K562 (cell line): ENCODE measurements around the gene TRRAP. TPM values are rescaled to one million over a fixed set of nuclear protein-coding genes. Genes with fewer than 3 reads are reported as not detected.
A peak's percentile ranks its signal among the peaks of the same experiment; 100 is the strongest.

Experiments used
- ATAC-seq: fragments of 200-7000 bp; cut with Tn5 transposase; 3 replicates; pipeline ENCODE4 v1.9.1; 2020; ENCODE audit warnings: moderate library complexity
- BruUV-seq: library from RNA; stranded (reverse); fragments of 400-500 nt; replicated peaks from 2 replicates; lab custom pipeline; 2021; lab: Mats Ljungman, UMichigan
- CTCF ChIA-PET: fragments of 300-600 bp; formaldehyde crosslinking; extraction: SDS; loops from one replicate; lab custom pipeline; 2021; ENCODE audit warnings: low intra/inter-chr PET ratio; lab: Yijun Ruan, JAX
- POLR2A ChIA-PET: fragments of 300-600, 350-650 bp; sonication (Branson Sonifier 250); formaldehyde crosslinking; extraction: SDS; loops from one replicate; lab custom pipeline; 2021; ENCODE audit warnings: antibody characterized with exemption, inconsistent platforms; lab: Yijun Ruan, JAX
- DNase-seq, 4 experiments: peaks; one replicate each; pipeline versions ENCODE4 v3.0.0 to v3.0.0-alpha.2; 2011 to 2018; ENCODE audit warnings: low spot score in 3 of 4, mixed read lengths in 3 of 4; ENCODE audit errors: extremely low read depth in 1 of 4
- FAIRE-seq: peaks from 2 replicates; lab custom pipeline; 2011; peaks lifted over from hg19 to GRCh38; lab: Jason Lieb, UNC
- H2AFZ ChIP-seq: 2 replicates; pipeline ENCODE4 v1.6.0; 2011; ENCODE audit warnings: low read depth, low read length, control low read depth, inconsistent platforms
- H3K27ac ChIP-seq: fragments of 200-600 bp; 3 replicates; pipeline ENCODE4 v1.8.0; 2011; ENCODE audit warnings: low read depth, mild to moderate bottlenecking, control low read depth, inconsistent platforms, low read length, moderate library complexity, mixed read lengths; ENCODE audit errors: extremely low read depth
- H3K27me3 ChIP-seq, 2 experiments: fragments of 300-600 bp in 1 of 2; 2 replicates in 1 of 2; 3 replicates in 1 of 2; pipeline versions ENCODE4 v1.6.0 to v1.8.0; 2011; ENCODE audit warnings: inconsistent platforms in 2 of 2, low read length in 2 of 2, mild to moderate bottlenecking in 1 of 2, mixed read lengths in 1 of 2, moderate library complexity in 1 of 2; ENCODE audit not compliant: control insufficient read depth in 2 of 2, insufficient read depth in 2 of 2
- H3K36me3 ChIP-seq: fragments of 300-600 bp; 3 replicates; pipeline ENCODE4 v1.8.0; 2011; ENCODE audit warnings: mild to moderate bottlenecking, low read length, inconsistent platforms; ENCODE audit not compliant: control insufficient read depth, insufficient read depth
- H3K4me1 ChIP-seq, 2 experiments: fragments of 200-600 bp in 1 of 2; replicated peaks in 1 of 2; 2 replicates in 1 of 2; 3 replicates in 1 of 2; pipeline versions ENCODE4 v1.5.1 to v1.8.0; 2011; ENCODE audit warnings: inconsistent platforms in 2 of 2, low read length in 2 of 2, mild to moderate bottlenecking in 1 of 2, mixed read lengths in 1 of 2, moderate library complexity in 1 of 2; ENCODE audit not compliant: control insufficient read depth in 2 of 2, insufficient read depth in 2 of 2
- H3K4me2 ChIP-seq: 2 replicates; pipeline ENCODE4 v1.6.1; 2011; ENCODE audit warnings: low read length, control low read depth, inconsistent platforms, mixed read lengths; ENCODE audit not compliant: insufficient read depth
- H3K4me3 ChIP-seq: fragments of 200-600 bp; sonication (generic), shearing (Covaris generic); 2 replicates; pipeline ENCODE4 v1.5.1; 2016; ENCODE audit warnings: control low read depth, inconsistent platforms
- H3K79me2 ChIP-seq: fragments of 200-600 bp; 3 replicates; pipeline ENCODE4 v1.8.0; 2011; ENCODE audit warnings: low read length, inconsistent platforms; ENCODE audit not compliant: control insufficient read depth, insufficient read depth
- H3K9ac ChIP-seq, 2 experiments: 2 replicates each; pipeline versions ENCODE4 v1.6.0 to v1.6.1; 2011; ENCODE audit warnings: low read depth in 2 of 2, low read length in 2 of 2, control low read depth in 1 of 2, inconsistent platforms in 1 of 2, mild to moderate bottlenecking in 1 of 2, mixed read lengths in 1 of 2; ENCODE audit not compliant: insufficient read depth in 1 of 2
- H3K9me1 ChIP-seq: one replicate; pipeline ENCODE4 v1.6.0; 2011; ENCODE audit warnings: inconsistent platforms, mild to moderate bottlenecking, low read length, moderate library complexity; ENCODE audit not compliant: control insufficient read depth, insufficient read depth
- H3K9me3 ChIP-seq: replicated peaks from 2 replicates; pipeline ENCODE4 v1.5.1; 2011; ENCODE audit warnings: low read depth, low read length, inconsistent platforms; ENCODE audit not compliant: control insufficient read depth, insufficient read depth
- H4K20me1 ChIP-seq: replicated peaks from 2 replicates; pipeline ENCODE4 v1.6.1; 2011; ENCODE audit warnings: low read length, inconsistent platforms, mixed read lengths; ENCODE audit not compliant: control insufficient read depth, insufficient read depth
- E2F1 ChIP-seq: sonication (generic); formaldehyde crosslinking; IDR thresholded peaks from 2 replicates; pipeline ENCODE4 v1.8.1; 2023; ENCODE audit warnings: mild to moderate bottlenecking, missing genetic modification reagents, moderate library complexity
- NFIC ChIP-seq: fragments of 450-650 bp; IDR thresholded peaks from 2 replicates; pipeline ENCODE4 v1.6.1; 2017; ENCODE audit warnings: mild to moderate bottlenecking, inconsistent platforms
- ZNF24 ChIP-seq: fragments of 450-650 bp; IDR thresholded peaks from 2 replicates; pipeline ENCODE4 v1.6.1; 2016
- WGBS: fragments of 100-300 bp; shearing (Covaris generic); methylation state at CpG from one replicate; pipeline ENCODE4 v1.1.6; 2016; ENCODE audit warnings: low coverage, mixed read lengths; ENCODE audit not compliant: insufficient coverage; ENCODE audit errors: missing lambda C conversion rate; 5-methylcytosine and 5-hydroxymethylcytosine counted together
- in situ Hi-C: fragments of 300-500 bp; cut with MboI; formaldehyde crosslinking; loops from 4 replicates; pipeline ENCODE4 v1.15.0; 2018; ENCODE audit warnings: inconsistent platforms, mixed read lengths
- intact Hi-C: fragments of 100-400 bp; cut with micrococcal nuclease; formaldehyde crosslinking; loops from 2 replicates; pipeline ENCODE4 v1.14.2; 2022
- polyA plus RNA-seq, 8 experiments: library from polyadenylated mRNA; depleted of rRNA in 4 of 8; stranded (reverse) in 5 of 8; unstranded in 3 of 8; fragments of >200 nt; fragmentation: Nextera tagmentation in 2 of 8; fragmentation: Illumina TruSeq in 1 of 8; extraction: Ambion mirVana in 2 of 8; extraction: Trizol in 1 of 8; gene quantifications; 2 replicates each; pipeline versions ENCODE4 v1.2.1 to v1.2.3, GENCODE V29; 2011 to 2014; ENCODE audit warnings: inconsistent platforms in 1 of 8, missing spikeins in 1 of 8
- total RNA-seq, 7 experiments: library from RNA; depleted of rRNA in 6 of 7; stranded (reverse); fragments of >200 nt in 6 of 7; fragmentation: Illumina TruSeq in 2 of 7; extraction: Trizol in 2 of 7; gene quantifications; 2 replicates each; pipeline versions ENCODE4 v1.2.1 to v1.2.3, GENCODE V29; 2011 to 2021; ENCODE audit warnings: low replicate concordance in 1 of 7

TRRAP gene
- total and polyA plus RNA-seq, 9 of the 15 experiments (the other 6 are each of a cell fraction or from before 2014, with no cell fraction given), result 1.3 to 47.2 (median 9.7) TPM

- Histone ChIP-seq H3K9ac (no peak overlapping the region), H3K36me3 (no peaks in the 10 kb centered on the region), H2AFZ (no peak overlapping the region), H3K9me1 (peaks cover 2% of the 10 kb centered on the region), H3K27ac (no peak overlapping the region), H3K4me2 (no peak overlapping the region), H3K79me2 (no peaks in the 10 kb centered on the region), H3K4me1 (peaks cover 0 to 6% of the 10 kb centered on the region in 2 experiments; a peak in 1 of 5 replicates), H4K20me1 (0 out of 2 replicates have a peak, but pooled peaks cover 5% of the 10 kb centered on the region), H3K9me3 (no peaks in the 10 kb centered on the region), H3K4me3 (no peak overlapping the region), H3K27me3 (peaks cover 9 to 58% of the 10 kb centered on the region in 2 experiments; a peak in 4 of 5 replicates)
- POLR2A ChIA-PET, result no interaction called here
- DNase-seq, result no peak
- intact Hi-C loops, result no loop called here
- WGBS, result 6% methylated on average over 2 of the region's 2 CpGs
- no peak for ATAC-seq
- TF ChIP-seq ZNF24 (peak; percentile 97), E2F1 (CRISPR knock-in tag) (no peak), NFIC (no peak)
- in situ Hi-C loops, result no loop called here
- CTCF ChIA-PET, result interaction anchor here (0.8 kb wide), 1 partner anchor 410 kb away, joined by 3 read pairs; no protein-coding TSS in a partner anchor
- FAIRE-seq, result no peak
- no TSS peak for BruUV-seq
Observed at GRCh38 chr7:98830972-98831548, 47.3 kb upstream of the TRRAP start.
